Sigmoid colon (tissue), 4 donors: ENCODE results near the gene MS4A4E.

ENCODE experiments used
- EP300 ChIP-seq, 4 donors: sonication (generic); formaldehyde crosslinking; IDR thresholded peaks; one replicate each; pipeline ENCODE4 v1.6.1; 2017; ENCODE audit warnings: antibody characterized with exemption in 4 of 4
- POLR2A ChIP-seq, 2 donors: fragments of 450-650 bp; IDR thresholded peaks; one replicate each; pipeline ENCODE4 v1.6.1; 2016; ENCODE audit warnings: antibody characterized with exemption in 2 of 2, mild to moderate bottlenecking in 2 of 2, moderate library complexity in 2 of 2
- TF ChIP-seq, protein P1 (sequence below), 4 experiments: fragments of 450-650 bp in 3 of 4; fragments of 200-600 bp in 1 of 4; IDR thresholded peaks; one replicate each; pipeline ENCODE4 v1.5.1; 2016 to 2019; ENCODE audit warnings: antibody characterized with exemption in 4 of 4, mild to moderate bottlenecking in 3 of 4, moderate library complexity in 2 of 4

DNA sequence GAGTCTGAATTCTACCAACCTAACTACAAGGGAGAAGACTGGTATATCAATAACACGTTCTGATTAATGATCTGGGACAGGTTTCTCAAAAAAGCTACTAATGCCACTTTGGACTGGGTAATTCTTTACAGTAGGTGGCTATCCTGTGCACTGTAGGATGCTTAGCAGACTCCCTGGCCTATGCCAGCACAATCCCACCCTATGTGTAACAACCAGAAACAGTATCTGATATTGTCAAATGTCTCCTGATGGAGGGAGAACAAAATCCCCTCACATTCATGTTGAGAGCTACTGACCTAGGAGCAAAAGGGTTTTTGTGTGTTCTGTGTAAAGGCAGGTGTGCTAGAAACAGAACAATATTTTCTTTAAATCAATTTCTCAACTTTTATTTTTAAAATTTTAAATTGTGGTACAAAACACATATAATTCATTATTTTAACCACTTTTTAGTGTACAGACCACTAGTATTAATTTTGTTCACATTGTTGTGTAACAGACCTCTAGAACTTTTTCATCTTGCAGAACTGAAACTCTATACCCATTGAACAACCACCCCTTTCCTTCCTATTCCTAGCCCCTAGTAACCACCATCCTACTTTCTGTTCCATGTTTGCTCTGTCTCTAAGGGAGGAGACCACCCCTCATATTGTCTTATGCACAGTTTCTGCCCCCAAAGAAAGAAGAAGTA is 58.0 kb downstream of the MS4A4E start:
- TF ChIP-seq, protein P1, sequence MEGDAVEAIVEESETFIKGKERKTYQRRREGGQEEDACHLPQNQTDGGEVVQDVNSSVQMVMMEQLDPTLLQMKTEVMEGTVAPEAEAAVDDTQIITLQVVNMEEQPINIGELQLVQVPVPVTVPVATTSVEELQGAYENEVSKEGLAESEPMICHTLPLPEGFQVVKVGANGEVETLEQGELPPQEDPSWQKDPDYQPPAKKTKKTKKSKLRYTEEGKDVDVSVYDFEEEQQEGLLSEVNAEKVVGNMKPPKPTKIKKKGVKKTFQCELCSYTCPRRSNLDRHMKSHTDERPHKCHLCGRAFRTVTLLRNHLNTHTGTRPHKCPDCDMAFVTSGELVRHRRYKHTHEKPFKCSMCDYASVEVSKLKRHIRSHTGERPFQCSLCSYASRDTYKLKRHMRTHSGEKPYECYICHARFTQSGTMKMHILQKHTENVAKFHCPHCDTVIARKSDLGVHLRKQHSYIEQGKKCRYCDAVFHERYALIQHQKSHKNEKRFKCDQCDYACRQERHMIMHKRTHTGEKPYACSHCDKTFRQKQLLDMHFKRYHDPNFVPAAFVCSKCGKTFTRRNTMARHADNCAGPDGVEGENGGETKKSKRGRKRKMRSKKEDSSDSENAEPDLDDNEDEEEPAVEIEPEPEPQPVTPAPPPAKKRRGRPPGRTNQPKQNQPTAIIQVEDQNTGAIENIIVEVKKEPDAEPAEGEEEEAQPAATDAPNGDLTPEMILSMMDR (IDR thresholded peaks at IDR 0.05) = no peak
- no peak for TF ChIP-seq EP300 (IDR thresholded peaks at IDR 0.05)
- no peak for TF ChIP-seq POLR2A (IDR thresholded peaks at IDR 0.05)
